NT2/D1 (cell line): ENCODE data around the gene TNFRSF25.

Experiments used
- DNase-seq: peaks from one replicate; pipeline ENCODE4 v3.0.0-alpha.2; 2011; ENCODE audit warnings: low read depth, low spot score
- H3K27me3 ChIP-seq: 2 replicates; pipeline ENCODE4 v1.6.0; 2011; ENCODE audit warnings: mild to moderate bottlenecking; ENCODE audit not compliant: insufficient read length, insufficient read depth
- H3K36me3 ChIP-seq: 2 replicates; pipeline ENCODE4 v1.6.1; 2011; ENCODE audit warnings: mild to moderate bottlenecking, low read length, mixed read lengths; ENCODE audit not compliant: insufficient read depth, insufficient read length
- H3K4me1 ChIP-seq: 2 replicates; pipeline ENCODE4 v1.5.1; 2011; ENCODE audit not compliant: insufficient read depth, insufficient read length
- H3K4me3 ChIP-seq: 2 replicates; pipeline ENCODE4 v1.5.1; 2011; ENCODE audit warnings: low read depth; ENCODE audit not compliant: insufficient read length
- H3K9ac ChIP-seq: 2 replicates; pipeline ENCODE4 v1.6.0; 2011; ENCODE audit warnings: low read depth; ENCODE audit not compliant: insufficient read length
- H3K9me3 ChIP-seq: 2 replicates; pipeline ENCODE4 v1.5.1; 2011; ENCODE audit warnings: mild to moderate bottlenecking, low read length; ENCODE audit not compliant: insufficient read depth
- SUZ12 ChIP-seq: IDR thresholded peaks from 2 replicates; pipeline ENCODE4 v1.6.1; 2011; ENCODE audit not compliant: insufficient read length, insufficient read depth; ENCODE audit errors: extremely low read depth
- YY1 ChIP-seq: IDR thresholded peaks from 2 replicates; pipeline ENCODE4 v1.6.1; 2011; ENCODE audit not compliant: insufficient read length, insufficient read depth
- ZNF274 ChIP-seq: IDR thresholded peaks from 2 replicates; pipeline ENCODE4 v1.6.1; 2011; ENCODE audit warnings: mild to moderate bottlenecking, low read depth, low read length

Gene TNFRSF25

GRCh38 chr1:6474815-6475282 is 8.9 kb upstream of the TNFRSF25 start:
- no peaks in the 10 kb centered on the region for H3K9me3 ChIP-seq
- H3K4me3 ChIP-seq: no peak overlapping the region
- H3K27me3 ChIP-seq: no peaks in the 10 kb centered on the region
- no peak for DNase-seq
- H3K9ac ChIP-seq: no peak overlapping the region
- H3K36me3 ChIP-seq: peaks cover 44% of the 10 kb centered on the region
- TF ChIP-seq YY1: no peak
- H3K4me1 ChIP-seq: peaks cover 15% of the 10 kb centered on the region

- DNase-seq: no peak
- Histone ChIP-seq H3K36me3 (peaks cover 50% of the 10 kb centered on the region), H3K27me3 (no peaks in the 10 kb centered on the region), H3K4me3 (no peak overlapping the region), H3K9ac (no peak overlapping the region), H3K9me3 (no peaks in the 10 kb centered on the region), H3K4me1 (peaks cover 15% of the 10 kb centered on the region)
- TF ChIP-seq YY1: no peak
- no peak for TF ChIP-seq SUZ12
- TF ChIP-seq ZNF274: no peak
Observed at GRCh38 chr1:6473974-6474814, 8.2 kb upstream of the TNFRSF25 start.

DNA sequence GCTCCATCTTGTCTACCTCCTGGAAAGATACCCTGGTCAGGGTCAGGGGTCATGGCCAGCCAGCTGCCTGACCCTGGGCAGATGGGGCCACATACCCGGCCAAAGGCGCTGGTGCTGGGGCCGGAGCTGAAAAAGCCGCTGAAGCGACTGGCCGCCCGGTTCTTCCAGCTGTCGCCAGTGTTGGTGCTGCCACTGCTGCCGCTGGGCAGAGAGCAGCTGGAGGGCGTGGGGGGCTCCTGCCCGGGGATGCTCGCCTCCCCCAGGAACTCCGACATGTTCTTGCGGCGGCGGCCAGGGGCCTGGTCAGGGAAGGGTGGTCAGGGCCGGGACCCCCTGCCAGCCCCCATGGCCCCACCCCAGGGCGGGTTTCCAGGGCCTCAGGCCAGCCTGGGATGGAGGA is 7.2 kb upstream of the TNFRSF25 start:
- Histone ChIP-seq H3K4me3 (no peak overlapping the region), H3K9ac (no peak overlapping the region), H3K4me1 (peaks cover 15% of the 10 kb centered on the region), H3K9me3 (no peaks in the 10 kb centered on the region), H3K27me3 (no peaks in the 10 kb centered on the region), H3K36me3 (peaks cover 61% of the 10 kb centered on the region)
- TF ChIP-seq YY1 (no peak), SUZ12 (no peak), ZNF274 (no peak)
- DNase-seq: no peak

- Histone ChIP-seq H3K4me3 (no peak overlapping the region), H3K27me3 (no peaks in the 10 kb centered on the region), H3K4me1 (peaks cover 15% of the 10 kb centered on the region), H3K9me3 (no peaks in the 10 kb centered on the region), H3K36me3 (peaks cover 68% of the 10 kb centered on the region), H3K9ac (no peak overlapping the region)
- no peak for DNase-seq
- TF ChIP-seq YY1: no peak
- no peak for TF ChIP-seq ZNF274
- no peak for TF ChIP-seq SUZ12
Observed at GRCh38 chr1:6472391-6472790, 6.4 kb upstream of the TNFRSF25 start.

- Histone ChIP-seq H3K4me1 (peaks cover 15% of the 10 kb centered on the region), H3K9me3 (no peaks in the 10 kb centered on the region), H3K4me3 (no peak overlapping the region), H3K27me3 (no peaks in the 10 kb centered on the region), H3K9ac (no peak overlapping the region), H3K36me3 (peaks cover 72% of the 10 kb centered on the region)
- no peak for DNase-seq
- TF ChIP-seq SUZ12: no peak
- no peak for TF ChIP-seq ZNF274
Observed at GRCh38 chr1:6471970-6472368, 6.0 kb upstream of the TNFRSF25 start.

GRCh38 chr1:6471086-6471969 is 5.4 kb upstream of the TNFRSF25 start:
- Histone ChIP-seq H3K9ac (no peak overlapping the region), H3K4me3 (no peak overlapping the region), H3K9me3 (no peaks in the 10 kb centered on the region), H3K4me1 (peaks cover 15% of the 10 kb centered on the region), H3K36me3 (peaks cover 75% of the 10 kb centered on the region), H3K27me3 (no peaks in the 10 kb centered on the region)
- no peak for DNase-seq
- TF ChIP-seq YY1 (no peak), SUZ12 (no peak), ZNF274 (no peak)
